Stimulated activated naive CD4-positive, alpha-beta T cell (primary cell): Measurements from ENCODE around the gene CHMP2A.
"Not testable (repeated sequence)": the region's sequence is repeated elsewhere in the genome, so short reads cannot be mapped to it uniquely, and the experiment has no call there.

Experiments used
- DNase-seq, 6 experiments: peaks; one replicate each; lab custom pipeline; 2025; lab: John Stamatoyannopoulos, UW

Gene CHMP2A

DNA sequence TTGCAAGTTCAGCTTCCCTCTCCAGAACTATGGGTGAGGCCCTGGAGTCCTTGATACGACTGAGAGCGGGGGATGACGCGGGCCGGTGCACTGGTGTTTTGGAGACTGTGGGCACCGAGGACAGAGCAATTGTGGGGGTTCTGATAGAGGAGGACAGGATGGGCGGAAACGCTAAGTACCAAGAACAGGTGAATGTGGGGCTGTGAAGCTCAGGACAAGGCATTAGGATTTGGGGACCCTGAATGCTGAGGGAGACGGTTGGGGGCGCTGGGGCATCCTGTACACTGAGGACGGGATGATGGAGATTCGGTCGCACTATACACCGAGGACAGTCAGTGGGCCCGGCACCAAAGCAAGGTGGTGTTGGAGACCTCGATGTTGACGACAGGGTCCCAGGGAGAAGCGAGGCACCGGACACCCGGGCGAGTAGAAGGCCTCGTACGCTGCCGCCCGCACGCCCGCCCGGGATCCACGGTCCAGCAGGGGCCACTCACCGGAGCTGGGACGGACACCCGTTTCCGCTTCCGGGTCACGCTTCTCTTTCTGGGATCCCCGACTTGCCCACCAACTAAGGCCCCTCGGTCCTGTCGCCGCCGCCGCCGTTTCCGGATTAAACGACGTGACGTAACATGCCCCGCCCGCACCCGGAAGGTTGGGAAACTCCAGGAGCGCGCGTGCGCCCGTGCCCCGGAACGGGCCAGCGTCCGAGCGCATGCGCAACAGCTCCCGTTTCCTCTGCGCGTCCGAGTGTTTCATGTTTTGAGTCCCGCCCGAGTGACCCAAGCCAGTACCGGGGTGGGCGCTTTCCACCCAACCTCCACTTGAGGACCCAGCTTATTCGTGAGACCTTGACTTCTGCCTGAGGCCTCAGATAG, at the start of gene CHMP2A:
CHMP2A (minus strand) TSS at position 612 of the 875 bp plus-strand sequence. CDS start 893 bp downstream, outside the sequence.
- no peak for DNase-seq

DNA sequence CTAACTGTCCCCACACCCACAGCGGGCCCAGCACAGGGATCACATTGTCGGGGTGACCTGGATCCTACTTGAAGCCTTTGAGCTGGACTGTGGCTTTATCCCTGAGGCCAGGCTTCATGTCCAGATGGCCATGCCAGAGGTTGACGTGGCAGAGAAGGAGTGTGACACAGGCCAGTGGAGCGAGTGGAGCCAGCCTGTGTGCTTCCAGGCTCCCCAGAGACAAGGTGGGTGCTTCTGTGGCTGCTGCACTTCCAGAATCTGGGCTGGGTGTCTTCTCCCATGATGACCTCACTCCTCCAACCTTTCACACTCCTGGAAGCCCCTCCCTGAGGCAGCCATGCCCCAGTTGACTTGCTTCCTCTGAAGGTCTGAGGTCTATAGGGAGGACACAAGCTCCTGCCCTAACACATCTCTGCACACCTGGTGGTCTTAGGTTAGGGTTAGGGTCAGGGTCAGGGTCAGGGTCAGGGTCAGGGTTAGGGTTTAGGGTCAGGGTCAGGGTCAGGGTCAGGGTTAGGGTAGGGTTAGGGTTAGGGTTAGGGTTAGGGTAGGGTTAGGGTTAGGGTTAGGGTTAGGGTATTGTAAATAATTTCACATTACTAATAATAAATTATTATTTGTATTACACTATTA, 31.3 kb upstream of the CHMP2A start:
- no peak for DNase-seq

DNA sequence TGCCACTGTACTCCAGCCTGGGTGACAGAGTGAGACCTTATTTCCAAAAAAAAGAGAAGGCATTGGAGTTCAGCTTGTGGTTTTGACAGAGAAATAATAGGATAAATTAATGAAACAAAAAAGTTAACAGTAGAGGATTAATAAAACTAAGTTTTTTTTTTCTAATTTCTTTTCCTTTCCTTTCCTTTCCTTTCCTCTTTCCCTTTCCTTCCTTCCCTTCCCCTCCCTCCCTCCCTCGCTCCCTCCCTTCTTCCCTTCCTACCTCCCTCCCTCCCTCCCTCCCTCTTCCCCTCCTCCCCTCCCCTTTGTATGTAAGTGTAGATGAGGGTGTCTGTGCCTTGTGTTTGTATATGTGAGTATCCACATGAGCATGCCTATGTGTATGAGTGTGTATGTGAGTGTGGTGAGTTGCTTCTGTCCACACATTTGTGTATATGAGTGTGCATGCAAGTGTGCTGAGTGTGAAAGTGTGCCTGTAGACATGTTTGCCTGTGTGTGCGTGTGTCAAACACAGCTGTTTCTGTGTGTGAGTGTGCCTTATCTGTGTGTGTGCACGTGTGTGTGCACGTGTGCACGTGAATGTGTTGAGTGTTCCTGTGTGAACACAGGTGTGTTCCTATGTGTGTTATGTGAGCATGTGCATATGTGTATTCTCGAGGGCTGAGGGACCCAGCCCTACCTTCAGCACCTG, 30.7 kb upstream of the CHMP2A start:
- DNase-seq = no peak

DNA sequence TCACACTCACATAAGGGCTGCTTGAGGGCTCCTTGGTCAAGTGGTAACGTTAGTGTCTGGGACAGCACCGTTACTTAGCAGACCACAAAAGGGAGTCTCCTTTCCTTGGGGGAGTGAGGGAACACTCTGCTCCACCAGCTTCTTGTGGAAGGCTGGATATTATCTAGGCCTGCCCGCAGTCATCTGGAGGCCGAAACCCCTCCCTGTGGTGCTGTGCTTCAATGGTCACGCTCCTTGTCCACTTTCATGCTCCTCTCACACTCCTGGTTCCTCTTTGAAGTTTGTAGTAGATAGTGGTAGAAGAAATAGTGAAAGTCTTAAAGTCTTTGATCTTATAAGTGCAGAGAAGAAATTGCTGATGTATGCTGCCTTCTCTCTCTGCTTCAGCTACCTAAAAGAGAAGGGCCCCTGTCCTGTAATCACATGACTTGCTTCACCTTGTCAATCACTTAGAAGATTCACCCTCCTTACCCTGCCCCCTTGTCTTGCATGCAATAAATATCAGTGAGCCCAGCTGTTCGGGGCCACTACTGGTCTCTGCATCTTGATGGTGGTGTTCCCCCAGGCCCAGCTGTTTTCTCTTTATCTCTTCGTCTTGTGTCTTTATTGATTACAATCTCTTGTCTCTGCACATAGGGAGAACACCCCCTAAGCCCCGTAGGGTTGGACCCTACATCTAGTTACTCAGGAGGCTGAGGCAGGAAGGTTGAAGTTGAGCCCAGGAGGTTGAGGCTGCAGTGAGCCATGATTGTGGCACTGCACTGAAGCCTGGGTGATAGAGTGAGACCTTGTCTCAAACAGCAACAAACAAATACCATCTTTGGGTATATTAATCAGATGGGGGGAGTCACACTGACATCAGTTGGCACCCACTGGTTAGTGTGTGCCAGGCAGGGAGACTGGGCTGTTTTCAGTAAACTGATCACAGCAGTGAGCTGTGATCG, 29.9 kb upstream of the CHMP2A start:
- no peak for DNase-seq

DNA sequence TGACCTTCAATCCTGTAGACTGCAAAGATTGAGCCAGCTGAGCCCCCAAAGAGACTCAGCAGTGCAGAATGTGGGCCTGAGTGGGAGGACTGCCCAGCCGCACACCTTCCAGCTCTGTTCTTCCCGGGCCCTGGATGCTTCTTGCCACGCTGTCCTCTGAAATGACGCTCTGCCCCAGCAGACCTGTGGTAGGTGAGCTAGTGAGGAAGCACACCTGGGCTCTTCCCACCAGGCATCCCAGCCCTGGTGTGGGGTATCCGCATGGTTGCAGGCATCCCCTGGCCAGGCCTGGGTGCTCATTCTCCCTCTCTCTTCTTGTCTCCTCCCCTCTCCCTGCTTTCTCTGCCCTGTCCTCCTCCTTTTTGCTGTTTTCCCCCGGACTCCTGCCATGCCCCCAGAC, 28.1 kb upstream of the CHMP2A start:
- no peak for DNase-seq

DNA sequence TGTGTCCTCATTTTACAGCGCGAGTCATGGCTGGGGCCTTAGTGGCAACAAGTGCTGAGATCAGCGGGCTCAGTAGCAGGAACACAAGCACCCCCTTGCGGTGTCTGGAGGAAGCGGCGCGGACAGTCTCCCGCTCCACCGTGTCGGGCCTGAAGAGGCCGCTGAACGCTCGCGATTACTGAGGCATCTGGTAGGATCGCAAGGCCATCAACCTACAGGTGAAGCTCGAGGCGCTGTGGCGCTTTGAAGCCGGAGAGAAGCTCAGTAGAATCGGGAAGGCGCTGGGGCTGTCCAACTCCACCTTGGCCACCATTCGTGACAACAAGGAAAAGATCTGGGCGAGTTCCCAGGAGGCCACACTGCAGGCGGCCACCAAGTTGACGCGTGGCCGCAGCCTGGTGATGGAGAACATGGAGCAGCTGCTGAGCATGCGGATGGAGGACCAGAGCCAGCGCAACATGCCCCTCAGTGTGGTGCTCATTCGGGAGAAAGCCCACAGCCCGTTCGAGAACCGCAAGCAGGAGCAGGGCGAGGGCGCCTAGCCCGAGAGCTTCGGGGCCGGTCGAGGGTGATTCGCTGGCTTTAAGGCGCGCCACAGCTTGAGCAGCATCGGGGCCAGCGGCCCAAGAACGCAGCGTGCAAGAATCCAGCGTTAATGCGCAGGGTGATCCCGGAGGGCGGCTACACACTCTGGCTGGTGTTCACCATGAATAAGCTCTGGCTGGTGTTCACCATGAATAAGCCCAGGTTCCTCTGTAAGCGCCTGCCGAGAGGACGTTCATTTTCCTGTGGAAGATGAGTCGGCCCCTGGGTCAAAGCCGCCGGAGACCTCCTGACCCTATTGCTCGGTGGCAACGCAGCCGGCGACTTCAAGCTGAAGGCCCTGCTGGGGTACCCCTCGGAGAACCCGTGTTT, 26.6 kb upstream of the CHMP2A start:
- no peak for DNase-seq

DNA sequence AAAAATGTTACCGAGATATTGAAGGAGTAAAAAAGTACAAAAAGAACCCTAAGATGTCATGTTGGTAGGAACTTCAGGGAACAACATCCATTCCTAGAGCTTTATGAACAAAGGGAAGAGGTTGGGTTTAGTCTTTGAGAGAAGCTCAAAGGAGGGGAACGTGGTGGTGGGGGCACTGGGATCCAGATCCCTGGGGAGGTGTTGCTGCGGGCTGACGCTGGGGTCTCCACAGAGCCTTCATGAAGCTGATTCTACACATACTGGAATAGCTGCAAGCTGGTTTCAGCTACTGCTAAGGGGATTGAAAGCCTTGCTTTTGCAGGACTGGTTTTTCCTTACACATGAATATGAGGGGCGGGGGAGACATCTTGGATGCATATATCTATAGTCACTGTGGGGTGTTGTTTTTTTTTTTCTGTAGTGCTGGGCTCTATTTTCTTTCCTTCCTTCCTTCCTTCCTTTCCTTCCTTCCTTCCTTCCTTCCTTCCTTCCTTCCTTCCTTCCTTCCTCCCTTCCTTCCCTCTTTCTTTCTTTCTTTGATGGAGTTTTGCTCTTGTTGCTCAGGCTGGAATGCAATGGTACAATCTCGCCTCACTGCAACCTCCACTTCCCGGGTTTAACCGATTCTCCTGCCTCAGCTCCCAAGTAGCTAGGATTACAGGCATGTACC, 24.7 kb upstream of the CHMP2A start:
- DNase-seq = no peak

DNA sequence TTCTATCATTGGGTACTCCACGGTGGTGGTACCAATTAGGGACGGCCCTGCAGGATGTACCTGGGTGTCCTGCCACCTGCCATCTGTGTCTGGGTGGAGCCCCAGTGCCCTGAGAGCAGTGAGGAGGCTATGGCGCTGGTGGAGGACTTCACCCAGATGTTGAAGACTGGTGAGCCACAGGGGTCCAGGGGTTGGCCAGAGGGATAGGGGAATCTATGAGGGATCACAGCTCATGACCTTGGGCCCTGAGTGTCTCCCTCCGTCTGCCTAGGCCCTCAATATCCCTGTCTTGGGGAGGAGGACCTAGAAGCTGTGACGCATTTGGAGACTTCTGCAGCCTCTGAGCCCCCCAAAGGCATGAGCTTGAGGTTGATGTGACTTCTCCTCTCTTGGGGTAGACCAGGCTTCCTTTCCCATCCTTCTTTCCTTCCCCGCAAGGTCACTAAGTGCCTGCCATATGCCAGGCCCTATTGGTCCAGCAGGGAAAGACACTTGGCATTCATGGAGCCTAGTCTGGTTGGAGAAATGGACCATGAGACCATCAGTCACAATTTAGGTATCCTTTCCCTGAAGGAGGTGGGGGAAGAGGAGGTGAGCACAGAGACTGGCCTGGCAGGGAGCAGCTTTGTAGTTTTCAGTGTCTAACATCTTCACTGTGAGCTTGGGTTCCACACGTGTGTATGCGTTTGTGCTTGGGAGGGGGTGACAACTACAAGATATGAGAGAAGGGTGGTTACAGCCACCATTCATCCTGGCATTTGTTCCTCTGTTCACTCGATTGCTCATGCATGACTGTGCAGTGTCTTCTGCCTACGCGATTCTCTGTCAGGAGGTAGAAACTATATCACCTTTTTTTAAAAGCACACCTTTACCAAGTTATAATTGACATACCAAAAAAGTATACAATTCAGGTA, 23.4 kb upstream of the CHMP2A start:
- DNase-seq = no peak

DNA sequence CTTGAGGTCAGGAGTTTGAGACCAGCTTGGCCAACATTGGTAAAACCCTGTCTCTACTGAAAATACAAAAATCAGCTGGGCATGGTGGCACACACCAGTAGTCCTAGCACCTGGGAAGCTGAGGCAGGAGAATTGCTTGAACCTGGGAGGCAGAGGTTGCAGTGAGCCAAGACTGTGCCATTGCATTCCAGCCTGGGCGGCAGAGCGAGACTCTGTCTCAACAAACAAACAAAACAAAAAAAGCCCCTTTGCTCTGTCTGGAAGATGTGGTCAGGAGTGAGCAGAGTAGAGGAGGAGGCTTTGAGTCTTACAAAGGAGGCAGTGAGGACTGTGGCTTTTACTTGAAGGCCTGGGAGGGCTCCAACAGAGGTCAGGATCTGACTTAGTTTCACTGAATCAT, 22.7 kb upstream of the CHMP2A start:
- DNase-seq = not testable (repeated sequence)

DNA sequence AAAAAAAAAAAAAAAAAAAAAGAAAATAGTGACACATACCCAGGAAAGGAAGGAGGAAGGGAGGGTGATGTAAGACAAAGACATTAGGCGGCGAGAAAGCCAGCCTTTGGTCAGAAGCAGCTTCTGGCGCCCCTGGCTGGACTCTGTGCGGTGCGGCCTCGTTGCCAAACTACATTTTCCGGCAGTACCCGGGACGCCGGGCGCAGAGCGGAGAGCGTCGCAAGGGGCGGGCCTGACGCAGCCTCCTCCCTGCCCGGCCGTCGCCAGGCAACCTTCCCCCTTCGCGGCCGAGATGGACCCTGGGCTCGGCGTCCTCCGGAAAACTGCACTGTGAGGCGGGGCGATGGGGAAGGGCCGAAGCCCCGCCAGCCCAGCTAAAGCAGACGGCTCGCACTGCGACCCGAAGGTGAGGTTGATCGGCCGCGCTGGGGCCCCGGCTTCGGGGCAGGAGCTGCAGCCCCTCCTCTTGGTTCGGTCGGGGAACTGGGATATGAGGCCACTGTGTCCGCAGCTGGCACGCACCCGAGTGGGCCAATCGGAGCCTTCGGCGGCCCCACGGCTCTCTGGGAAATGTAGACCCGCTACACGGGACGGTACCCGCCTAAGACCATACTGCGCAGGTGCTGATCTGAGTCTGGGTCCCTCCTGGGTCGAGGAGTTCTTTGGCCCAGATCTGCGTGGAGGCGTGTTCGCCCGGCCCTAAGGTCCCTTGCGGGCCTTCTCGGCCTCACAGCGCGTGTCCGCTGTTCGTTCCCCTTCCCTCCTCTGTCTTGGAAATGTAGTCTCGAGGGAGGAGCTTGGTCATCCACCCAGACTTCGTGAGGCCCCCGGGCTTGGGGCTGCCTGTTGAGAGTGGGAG, 20.5 kb upstream of the CHMP2A start:
- DNase-seq = no peak

DNA sequence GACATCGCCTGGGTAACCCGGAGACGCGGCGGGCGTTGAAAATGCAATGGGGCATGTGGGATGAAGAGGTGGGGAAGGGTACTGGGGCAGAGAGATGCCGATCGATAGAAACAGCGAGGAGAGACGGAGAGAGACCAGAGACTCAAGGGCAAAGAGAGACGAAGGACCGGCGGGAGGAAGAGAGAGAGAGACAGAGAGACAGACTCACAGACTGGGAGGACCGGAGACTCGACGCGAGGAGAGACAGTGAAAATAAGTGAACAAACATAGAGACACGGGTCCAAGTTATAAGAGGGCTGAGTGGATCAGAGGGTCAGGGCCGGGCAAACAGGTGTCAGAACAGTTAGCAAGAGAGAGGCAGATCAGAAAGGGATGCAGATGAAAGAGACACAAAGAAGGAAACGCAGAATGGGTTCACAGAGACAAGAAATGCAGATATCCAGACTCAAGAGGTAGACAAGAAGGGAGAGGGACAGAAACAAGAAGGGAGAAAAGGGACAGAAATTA, 18.8 kb upstream of the CHMP2A start:
- no peak for DNase-seq

DNA sequence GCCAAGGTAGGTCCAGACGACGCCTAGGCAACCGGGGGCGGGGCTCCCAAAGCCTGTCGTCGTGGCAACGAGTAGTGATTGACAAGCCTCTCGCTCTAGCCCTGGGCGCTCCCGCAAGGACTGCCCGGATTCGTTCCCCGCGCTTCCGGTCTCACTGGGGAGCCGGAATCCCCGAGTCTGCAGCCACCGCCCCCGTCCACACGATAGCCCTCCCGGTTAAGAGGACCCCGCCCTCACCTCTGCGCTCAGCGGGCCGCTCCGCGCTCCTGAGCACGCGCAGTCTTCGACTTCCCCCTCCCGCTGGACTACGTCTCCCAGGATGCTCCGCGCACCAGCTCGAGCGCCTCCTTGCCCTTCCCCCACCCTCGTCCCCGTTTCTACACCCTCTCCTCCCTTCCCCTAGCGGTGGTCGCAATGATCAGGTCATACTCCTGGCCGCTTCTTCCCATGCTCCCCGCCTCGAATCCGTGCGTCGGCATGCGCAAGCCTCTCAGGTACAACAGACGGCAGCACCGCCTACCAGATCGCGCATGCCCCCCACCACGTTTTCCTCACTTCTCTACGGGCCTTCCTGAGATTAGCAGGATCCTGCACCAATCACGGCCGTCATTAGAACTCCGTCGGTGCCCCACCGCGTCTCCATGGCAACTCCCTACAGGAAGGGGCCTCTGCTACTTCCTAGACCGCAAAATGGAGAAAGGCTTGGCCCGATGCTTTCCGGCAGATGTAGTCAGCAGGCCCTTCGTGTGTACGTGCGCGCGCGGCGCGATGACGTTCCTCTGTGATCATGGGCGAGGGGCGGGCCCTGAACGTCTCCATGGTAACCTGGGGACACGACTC, 18.1 kb upstream of the CHMP2A start, which contains the start of gene MZF1:
MZF1 (minus strand) TSS at position 518 of the 840 bp plus-strand sequence. CDS start 1,946 bp downstream, outside the sequence.
- DNase-seq = no peak

DNA sequence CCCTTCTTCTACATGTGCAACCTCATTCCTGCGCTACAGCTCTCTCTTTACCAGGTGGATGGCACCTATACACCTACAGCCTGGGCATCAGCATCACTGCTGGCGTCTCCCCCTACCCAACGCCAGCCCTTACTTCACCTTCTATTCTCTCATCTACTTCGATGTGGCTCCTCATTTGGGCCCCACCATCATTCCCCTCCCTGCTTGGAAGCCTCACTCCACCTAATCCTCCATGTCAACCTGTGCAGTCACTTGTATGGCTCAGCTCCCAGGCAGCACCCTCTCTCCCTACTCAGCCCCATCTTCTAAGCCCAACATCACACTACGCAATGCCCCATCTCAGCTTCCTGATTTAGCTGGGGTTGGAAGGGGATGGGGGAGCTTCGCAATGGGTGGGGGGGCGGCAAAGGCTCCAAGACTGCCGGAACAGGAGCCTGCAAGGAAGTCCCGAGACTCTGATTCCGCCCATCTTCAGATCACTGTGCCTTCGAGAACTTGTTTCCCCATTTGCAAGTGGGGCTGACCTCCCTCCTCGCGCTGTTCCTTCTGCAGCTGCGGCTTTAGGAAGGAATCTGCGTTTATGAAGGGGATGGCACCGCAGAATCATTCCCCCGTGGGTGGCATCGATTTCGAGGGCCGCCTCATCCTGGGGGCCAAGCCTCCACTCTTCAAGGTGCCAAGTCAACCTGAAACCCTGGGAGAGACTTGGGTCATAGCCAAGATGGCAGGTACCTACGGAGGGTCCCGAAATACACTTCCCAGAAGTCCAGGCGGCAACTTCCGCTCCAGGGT, 17.3 kb upstream of the CHMP2A start:
- no peak for DNase-seq

DNA sequence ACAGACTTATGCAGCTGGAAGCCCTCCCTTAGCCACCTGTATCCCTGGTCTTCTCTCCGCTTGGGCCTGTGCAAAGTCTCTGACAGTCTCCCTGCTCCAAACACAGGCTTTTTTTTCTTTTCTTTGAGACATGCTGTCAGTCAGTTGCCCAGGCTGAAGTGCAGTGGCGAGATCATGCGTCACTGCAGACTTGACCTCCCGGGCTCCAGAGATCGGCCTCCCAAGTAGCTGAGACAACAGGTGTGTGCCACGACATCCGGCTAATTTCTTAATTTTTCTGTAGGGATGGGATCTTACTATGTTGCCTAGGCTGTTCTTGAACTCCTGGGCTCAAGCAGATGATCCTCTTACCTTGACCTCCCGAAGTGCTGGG, 16.7 kb upstream of the CHMP2A start:
- no peak for DNase-seq

DNA sequence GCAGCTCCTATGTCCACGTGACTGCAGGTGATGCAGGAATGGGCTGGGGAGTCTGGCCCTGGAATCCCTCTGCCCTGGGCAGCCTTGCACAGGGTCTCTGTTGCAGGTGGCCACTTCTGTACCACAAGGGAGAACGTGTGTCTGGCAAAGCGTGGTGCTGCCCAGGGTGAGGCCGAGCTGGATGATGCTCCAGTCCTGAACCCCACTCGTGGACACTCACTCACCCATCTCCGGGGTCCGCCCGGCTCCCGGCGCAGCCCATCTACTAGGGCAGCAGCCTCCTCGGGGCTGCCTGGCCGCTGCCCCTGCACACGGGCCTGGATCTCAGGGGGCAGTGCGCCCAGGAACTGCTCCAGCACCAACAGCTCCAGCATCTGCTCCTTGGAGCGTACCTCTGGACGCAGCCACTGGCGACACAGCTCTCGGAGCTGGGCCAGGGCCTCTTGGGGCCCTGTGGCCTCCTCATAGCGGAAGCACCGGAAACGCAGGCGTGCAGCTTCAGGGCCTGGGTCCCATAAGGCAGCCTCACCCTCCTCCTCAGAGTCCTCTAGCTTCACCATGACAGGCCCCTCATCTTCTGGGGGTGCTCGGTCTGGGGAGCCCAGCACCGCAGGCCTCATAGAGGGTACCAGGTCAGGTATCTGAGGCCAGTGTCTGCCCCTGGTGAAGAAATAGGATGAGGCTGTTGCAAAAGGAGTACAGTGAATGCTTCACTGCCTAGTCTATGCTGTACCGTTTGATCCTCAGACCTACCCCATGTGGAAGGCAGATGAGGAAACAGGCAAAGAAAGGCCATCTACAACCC, 16.1 kb upstream of the CHMP2A start:
- no peak for DNase-seq
